GM19397 (cell line): ENCODE measurements around the gene RPL37.
A peak's percentile ranks its signal among the peaks of the same experiment; 100 is the strongest.
"Not testable (repeated sequence)": the region's sequence is repeated elsewhere in the genome, so short reads cannot be mapped to it uniquely, and the experiment has no call there.

ENCODE experiments used
- ATAC-seq: cut with Tn5 transposase; IDR thresholded peaks from one replicate; pipeline ENCODE4 v1.9.1; 2021; ENCODE audit warnings: mild to moderate bottlenecking, moderate library complexity; ENCODE audit not compliant: unreplicated experiment

Gene RPL37

GRCh38 chr5:40797273-40798011 lies 37.6 kb downstream of the RPL37 start:
- ATAC-seq, result peak; percentile 44

- no peak for ATAC-seq
These were observed 38.5 kb downstream of the RPL37 start for GRCh38 chr5:40796487-40796889.

- not testable (repeated sequence) for ATAC-seq
These were observed 40.1 kb downstream of the RPL37 start for GRCh38 chr5:40794877-40795276.

- not testable (repeated sequence) for ATAC-seq
These were observed 40.7 kb downstream of the RPL37 start for GRCh38 chr5:40794340-40794739.

- not testable (repeated sequence) for ATAC-seq
These were observed 42.3 kb downstream of the RPL37 start for GRCh38 chr5:40792691-40793090.

- ATAC-seq, result no peak
These were observed 43.3 kb downstream of the RPL37 start for GRCh38 chr5:40791715-40792139.

- ATAC-seq, result no peak
These were observed 44.0 kb downstream of the RPL37 start for GRCh38 chr5:40790947-40791593.

- ATAC-seq, result not testable (repeated sequence)
These were observed 46.1 kb downstream of the RPL37 start for GRCh38 chr5:40788941-40789340.

GRCh38 chr5:40787986-40788385 lies 47.0 kb downstream of the RPL37 start:
- no peak for ATAC-seq

GRCh38 chr5:40786664-40787063 lies 48.4 kb downstream of the RPL37 start:
- ATAC-seq, result not testable (repeated sequence)

GRCh38 chr5:40784916-40785315 lies 50.1 kb downstream of the RPL37 start:
- no peak for ATAC-seq

GRCh38 chr5:40784027-40784653 lies 50.9 kb downstream of the RPL37 start:
- ATAC-seq, result no peak

GRCh38 chr5:40781843-40782409 lies 53.1 kb downstream of the RPL37 start:
- ATAC-seq, result no peak

GRCh38 chr5:40780858-40781257 lies 54.2 kb downstream of the RPL37 start:
- ATAC-seq, result no peak

- ATAC-seq, result no peak
These were observed 54.8 kb downstream of the RPL37 start for GRCh38 chr5:40780199-40780598.

GRCh38 chr5:40779561-40779960 lies 55.5 kb downstream of the RPL37 start:
- ATAC-seq, result no peak

GRCh38 chr5:40778133-40778532 lies 56.9 kb downstream of the RPL37 start:
- no peak for ATAC-seq

GRCh38 chr5:40776658-40776977 lies 58.4 kb downstream of the RPL37 start:
- ATAC-seq, result no peak

- ATAC-seq, result no peak
These were observed 59.0 kb downstream of the RPL37 start for GRCh38 chr5:40775846-40776657.
